Neural cell (in vitro differentiated cells): Measurements from ENCODE around the gene DOK7.

Experiments
- CTCF ChIP-seq: fragments of 450-650 bp; IDR thresholded peaks from 2 replicates; pipeline ENCODE4 v1.5.1; 2014; ENCODE audit warnings: antibody characterized with exemption, mild to moderate bottlenecking, moderate library complexity; ENCODE audit not compliant: poor library complexity, severe bottlenecking
- EZH2 ChIP-seq: fragments of 200-600, 300-800 bp; shearing (Covaris generic), sonication (generic); IDR thresholded peaks from 2 replicates; pipeline ENCODE4 v1.6.1; 2014; ENCODE audit warnings: antibody characterized with exemption, low read length, borderline replicate concordance, mild to moderate bottlenecking; ENCODE audit not compliant: insufficient read depth, poor library complexity, severe bottlenecking
- SMC3 ChIP-seq: fragments of 450-650 bp; conservative IDR thresholded peaks from 2 replicates; pipeline ENCODE4 v1.6.1; 2014; ENCODE audit warnings: antibody characterized with exemption, mild to moderate bottlenecking, moderate library complexity; ENCODE audit not compliant: poor library complexity

- TF ChIP-seq EZH2 (no peak), CTCF (no peak), SMC3 (no peak)
Measured at GRCh38 chr4:3531318-3531878, 68.3 kb downstream of the DOK7 start.
